ENCODE data around the gene AFF3.

Gene AFF3

GRCh38 chr2:100053087-100053885, 89.1 kb downstream of the AFF3 start:
- no peak overlapping the region for H3K4me2 ChIP-seq (ENCODE audit: low read depth, low read length)
- no peak overlapping the region for H3K9ac ChIP-seq (ENCODE audit: low read length)
- H3K27me3 ChIP-seq (replicated peaks; ENCODE audit: insufficient read depth, low read length): no peaks in the 10 kb centered on the region
- DNase-seq: no peak
- no peaks in the 10 kb centered on the region for H3K36me3 ChIP-seq (replicated peaks; ENCODE audit: insufficient read depth, low read length)
- H3F3A ChIP-seq (ENCODE audit: insufficient read depth, low read length): no peaks in the 10 kb centered on the region
- H2AFZ ChIP-seq (ENCODE audit: low read length): no peak overlapping the region
- H3K4me3 ChIP-seq (ENCODE audit: low read length): no peak overlapping the region
- H3K9me3 ChIP-seq (replicated peaks; ENCODE audit: insufficient read depth, low read length): no peaks in the 10 kb centered on the region
- H3K27ac ChIP-seq (ENCODE audit: low read length): no peak overlapping the region
- no peaks in the 10 kb centered on the region for H3K9me2 ChIP-seq (replicated peaks; ENCODE audit: insufficient read depth, low read length)
- no peak for TF ChIP-seq EZH2phosphoT487 (IDR thresholded peaks at IDR 0.05; ENCODE audit: low read length)
- TF ChIP-seq CTCF (IDR thresholded peaks at IDR 0.05; ENCODE audit: low read length): no peak
- TF ChIP-seq EZH2 (optimal IDR thresholded peaks at IDR 0.05; ENCODE audit: low read depth, low read length): no peak
- no peaks in the 10 kb centered on the region for H3K79me2 ChIP-seq (ENCODE audit: low read length)
- H4K20me1 ChIP-seq (ENCODE audit: insufficient read depth, low read length): no peaks in the 10 kb centered on the region
- no peaks in the 10 kb centered on the region for H3K4me1 ChIP-seq (ENCODE audit: low read length)

- H3K27ac ChIP-seq (ENCODE audit: low read length): no peak overlapping the region
- H3K27me3 ChIP-seq (replicated peaks; ENCODE audit: insufficient read depth, low read length): no peaks in the 10 kb centered on the region
- no peak overlapping the region for H3K9ac ChIP-seq (ENCODE audit: low read length)
- no peak overlapping the region for H3K4me2 ChIP-seq (ENCODE audit: low read depth, low read length)
- no peaks in the 10 kb centered on the region for H3K9me3 ChIP-seq (replicated peaks; ENCODE audit: insufficient read depth, low read length)
- H2AFZ ChIP-seq (ENCODE audit: low read length): no peak overlapping the region
- no peaks in the 10 kb centered on the region for H3K4me1 ChIP-seq (ENCODE audit: low read length)
- DNase-seq: no peak
- H3K4me3 ChIP-seq (ENCODE audit: low read length): no peak overlapping the region
- no peaks in the 10 kb centered on the region for H3K36me3 ChIP-seq (replicated peaks; ENCODE audit: insufficient read depth, low read length)
- TF ChIP-seq EZH2 (optimal IDR thresholded peaks at IDR 0.05; ENCODE audit: low read depth, low read length) (no peak), CTCF (IDR thresholded peaks at IDR 0.05; ENCODE audit: low read length) (no peak), EZH2phosphoT487 (IDR thresholded peaks at IDR 0.05; ENCODE audit: low read length) (no peak)
- no peaks in the 10 kb centered on the region for H3K79me2 ChIP-seq (ENCODE audit: low read length)
- no peaks in the 10 kb centered on the region for H3F3A ChIP-seq (ENCODE audit: insufficient read depth, low read length)
- H4K20me1 ChIP-seq (ENCODE audit: insufficient read depth, low read length): no peaks in the 10 kb centered on the region
- H3K9me2 ChIP-seq (replicated peaks; ENCODE audit: insufficient read depth, low read length): no peaks in the 10 kb centered on the region
These were observed 89.7 kb downstream of the AFF3 start for GRCh38 chr2:100052650-100053049.

- H3K9ac ChIP-seq (ENCODE audit: low read length): no peak overlapping the region
- no peak for TF ChIP-seq EZH2 (optimal IDR thresholded peaks at IDR 0.05; ENCODE audit: low read depth, low read length)
- TF ChIP-seq EZH2phosphoT487 (IDR thresholded peaks at IDR 0.05; ENCODE audit: low read length): no peak
- TF ChIP-seq CTCF (IDR thresholded peaks at IDR 0.05; ENCODE audit: low read length): no peak
- no peaks in the 10 kb centered on the region for H3K9me2 ChIP-seq (replicated peaks; ENCODE audit: insufficient read depth, low read length)
- H3K9me3 ChIP-seq (replicated peaks; ENCODE audit: insufficient read depth, low read length): no peaks in the 10 kb centered on the region
- H3K4me3 ChIP-seq (ENCODE audit: low read length): no peak overlapping the region
- no peak overlapping the region for H3K27ac ChIP-seq (ENCODE audit: low read length)
- no peak overlapping the region for H3K4me2 ChIP-seq (ENCODE audit: low read depth, low read length)
- no peak overlapping the region for H2AFZ ChIP-seq (ENCODE audit: low read length)
- H3K36me3 ChIP-seq (replicated peaks; ENCODE audit: insufficient read depth, low read length): no peaks in the 10 kb centered on the region
- H3K4me1 ChIP-seq (ENCODE audit: low read length): no peaks in the 10 kb centered on the region
- H3K27me3 ChIP-seq (replicated peaks; ENCODE audit: insufficient read depth, low read length): no peaks in the 10 kb centered on the region
- no peaks in the 10 kb centered on the region for H3F3A ChIP-seq (ENCODE audit: insufficient read depth, low read length)
- DNase-seq: no peak
- no peaks in the 10 kb centered on the region for H3K79me2 ChIP-seq (ENCODE audit: low read length)
- no peaks in the 10 kb centered on the region for H4K20me1 ChIP-seq (ENCODE audit: insufficient read depth, low read length)
These were observed 91.1 kb downstream of the AFF3 start for GRCh38 chr2:100051253-100051652.
